CD4-positive, alpha-beta T cell treated with Interleukin-17A for 1 hour (primary cell): Measurements from ENCODE around the gene OPCML.

Experiments used
- DNase-seq: peaks from one replicate; pipeline ENCODE4 v3.0.0-alpha.2; 2020

OPCML gene

DNA sequence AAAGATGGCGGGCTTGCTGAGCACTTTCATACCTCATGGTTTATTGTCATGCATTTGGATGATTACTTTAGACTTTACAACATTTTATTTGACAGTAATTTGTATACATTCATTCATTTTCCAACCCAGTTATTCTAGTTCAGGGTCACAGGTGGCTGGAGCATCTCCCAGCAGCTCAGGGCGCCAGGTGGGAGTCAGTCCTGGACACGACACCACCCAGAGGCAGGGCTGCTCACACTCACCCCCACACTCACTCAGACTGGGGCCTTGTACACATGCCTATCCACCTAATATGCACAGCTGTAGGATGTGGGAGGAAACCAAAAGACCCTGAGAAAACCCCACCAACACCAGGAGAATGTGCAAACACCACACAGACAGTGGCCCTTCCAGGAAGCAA, 123.9 kb downstream of the OPCML start:
- no peak for DNase-seq

DNA sequence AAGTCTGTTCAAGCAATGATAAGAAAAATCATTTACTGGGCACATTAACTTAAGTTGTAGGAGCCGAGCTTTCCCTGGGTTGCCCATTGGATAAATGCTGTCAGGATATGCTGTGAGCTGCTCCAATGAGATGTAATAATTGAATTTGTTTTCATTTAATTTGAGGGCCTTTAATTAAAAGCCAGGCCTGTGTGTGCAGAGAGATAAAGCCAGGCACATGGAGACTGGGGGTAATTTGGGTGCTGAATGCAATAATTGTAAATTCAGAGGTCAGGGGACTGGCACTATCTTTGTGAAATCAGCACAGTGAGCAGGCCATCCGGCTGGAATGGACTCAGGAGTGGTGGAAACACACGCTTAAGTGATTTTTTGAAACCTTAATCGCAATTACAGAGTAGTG, 125.8 kb downstream of the OPCML start:
- no peak for DNase-seq

DNA sequence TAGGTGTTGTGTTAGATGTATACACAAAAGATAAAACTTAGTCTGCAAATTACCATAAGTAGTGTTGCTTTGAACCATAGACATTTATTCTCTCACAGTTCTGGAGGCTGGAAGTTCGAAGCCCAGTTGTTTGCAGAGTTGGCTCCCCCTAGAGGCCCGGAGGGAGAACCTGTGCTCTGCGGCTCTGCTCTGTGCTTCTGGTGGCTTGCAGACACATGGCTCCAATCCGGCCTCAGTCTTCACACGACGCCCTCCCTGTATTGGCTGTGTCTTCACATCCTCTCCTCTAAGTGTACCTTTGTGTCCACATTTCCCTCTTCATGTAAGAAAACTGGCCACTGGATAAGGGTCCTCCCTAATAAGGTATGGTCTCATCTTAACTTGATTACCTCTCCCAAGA, 128.4 kb downstream of the OPCML start:
- no peak for DNase-seq

DNA sequence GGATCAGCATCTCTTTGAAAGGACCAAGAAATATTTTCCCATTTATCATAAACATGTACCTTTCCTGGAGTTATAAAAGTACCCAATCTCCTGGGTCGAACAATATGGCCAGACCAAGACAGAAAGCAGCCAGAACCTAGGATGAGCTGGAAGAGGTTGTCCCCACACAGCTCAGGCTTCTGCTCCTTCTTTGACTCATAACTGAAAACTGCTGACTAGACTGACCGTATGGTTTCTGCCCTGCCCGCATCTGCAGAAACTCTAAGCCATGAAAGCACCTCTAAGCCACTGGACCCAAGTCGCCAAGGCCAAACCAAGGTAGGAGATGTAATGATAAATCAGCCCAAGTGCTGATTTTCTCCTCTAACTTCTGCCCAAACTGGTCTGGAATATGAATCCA, 129.8 kb downstream of the OPCML start:
- no peak for DNase-seq

DNA sequence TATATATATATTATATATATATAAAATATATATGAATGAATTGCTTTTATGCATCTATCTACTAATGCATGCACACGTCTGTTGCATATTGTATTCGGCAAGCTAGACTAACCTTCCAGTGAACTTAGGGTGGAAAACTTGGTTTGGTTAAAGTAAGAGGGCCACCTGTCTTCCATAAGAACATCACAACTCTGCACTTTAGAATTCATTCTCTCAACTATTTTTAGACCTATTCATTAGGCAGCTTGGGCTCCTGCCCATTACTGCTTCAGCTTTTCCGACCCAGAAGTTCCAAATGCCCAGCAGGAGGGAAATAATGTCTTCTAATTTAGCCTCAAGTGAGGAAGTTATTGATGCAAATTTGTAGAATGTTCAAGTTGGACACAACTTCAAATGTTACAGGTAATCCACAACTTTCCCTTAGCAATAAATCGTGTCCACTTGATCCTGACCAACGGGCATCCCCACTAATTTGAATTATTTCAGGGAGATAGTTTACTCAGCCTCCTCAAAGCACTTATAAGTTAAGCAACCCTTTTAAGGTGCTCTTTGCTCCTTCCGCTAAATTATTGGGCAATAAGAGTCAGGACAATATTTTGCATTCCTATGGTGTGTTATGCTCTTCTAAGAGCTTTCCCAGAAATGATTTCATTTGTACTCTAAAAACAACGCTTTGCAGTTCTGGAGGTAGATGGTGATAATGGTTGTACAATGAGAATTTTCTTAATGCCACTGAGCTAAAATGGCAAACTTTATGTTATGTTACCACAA, 132.3 kb downstream of the OPCML start:
- no peak for DNase-seq

DNA sequence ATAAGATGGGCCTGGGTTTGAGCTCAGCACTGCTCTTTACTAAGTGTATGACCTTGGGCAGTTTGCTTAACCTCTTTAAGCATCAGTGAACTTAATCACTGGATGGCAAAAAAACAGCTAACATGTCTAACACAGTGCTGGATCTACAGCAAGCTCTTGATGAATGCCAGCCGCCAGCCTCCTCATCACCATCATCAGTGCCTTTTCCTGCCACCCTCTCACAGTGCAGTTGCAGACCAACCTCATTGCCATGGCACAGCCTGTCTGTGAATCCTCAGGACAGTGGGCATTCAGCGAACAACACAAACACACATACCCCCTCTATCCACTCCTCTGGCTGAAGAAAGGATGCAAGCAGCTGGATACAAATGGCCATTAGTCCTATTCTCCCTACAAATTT, 133.0 kb downstream of the OPCML start:
- no peak for DNase-seq

DNA sequence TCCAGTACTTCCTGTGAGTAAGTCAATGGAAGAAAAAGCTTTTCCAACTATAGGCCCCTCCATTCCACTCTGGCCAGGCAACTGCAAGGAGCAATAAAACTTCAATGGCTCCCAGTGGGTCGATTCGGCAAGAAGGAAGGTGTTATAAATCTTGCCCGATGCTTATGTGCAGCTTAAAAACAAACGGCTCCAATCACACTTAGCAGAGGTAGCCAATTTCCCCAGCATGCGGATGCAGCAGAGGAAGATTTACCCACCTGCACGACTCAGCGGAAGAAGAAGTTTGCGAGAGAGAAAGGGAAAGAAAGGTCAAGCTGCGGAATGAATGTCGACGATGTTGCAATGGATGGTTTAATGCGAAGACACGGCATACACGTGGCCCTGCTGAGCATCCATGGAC, 141.5 kb downstream of the OPCML start:
- DNase-seq: no peak

DNA sequence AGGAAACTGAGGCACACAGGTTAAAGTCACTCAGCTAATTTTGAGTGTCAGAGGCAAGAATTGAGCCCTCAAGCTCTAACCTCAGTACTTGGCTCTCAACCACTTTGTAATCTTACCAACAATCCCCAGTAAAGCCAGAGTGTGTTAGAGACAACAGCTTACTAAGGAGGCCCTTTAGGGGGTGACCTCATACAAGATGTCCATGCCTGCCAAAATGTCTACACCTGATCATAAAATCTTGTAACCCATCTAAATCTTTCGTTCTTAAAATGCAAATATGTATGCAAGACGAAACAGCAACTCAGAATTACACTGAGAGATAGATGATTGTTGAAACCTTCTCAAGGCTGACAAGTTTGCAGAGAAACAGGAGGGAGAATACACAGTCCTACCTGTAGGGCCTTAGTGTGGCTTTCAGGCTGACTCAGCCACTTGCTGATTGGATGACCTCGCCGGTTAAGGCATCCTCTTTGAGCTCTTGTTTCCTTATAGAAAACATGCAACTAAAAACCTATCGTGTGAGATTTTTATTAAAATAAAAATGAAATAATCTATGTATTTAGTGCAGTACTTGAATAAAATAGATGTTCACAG, 143.2 kb downstream of the OPCML start:
- DNase-seq: no peak

DNA sequence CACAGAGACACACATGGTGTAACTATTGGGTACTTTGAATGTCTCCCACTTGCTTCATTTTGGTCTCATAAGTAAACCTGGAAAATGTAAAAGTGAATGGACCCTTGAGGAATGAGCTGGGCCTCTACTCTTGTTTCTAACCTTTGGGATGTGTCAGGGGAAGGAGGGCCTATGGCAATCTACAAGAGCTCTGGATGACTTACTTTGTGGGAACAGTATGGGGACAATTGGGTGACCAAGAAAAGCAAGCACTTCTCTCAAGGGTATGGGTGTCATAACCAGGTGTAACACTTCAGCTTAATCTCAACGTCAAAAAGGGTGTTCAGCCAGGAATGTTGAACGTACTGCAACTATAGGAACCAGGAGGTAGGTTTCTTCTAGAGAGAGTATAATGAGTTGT, 144.0 kb downstream of the OPCML start:
- no peak for DNase-seq

DNA sequence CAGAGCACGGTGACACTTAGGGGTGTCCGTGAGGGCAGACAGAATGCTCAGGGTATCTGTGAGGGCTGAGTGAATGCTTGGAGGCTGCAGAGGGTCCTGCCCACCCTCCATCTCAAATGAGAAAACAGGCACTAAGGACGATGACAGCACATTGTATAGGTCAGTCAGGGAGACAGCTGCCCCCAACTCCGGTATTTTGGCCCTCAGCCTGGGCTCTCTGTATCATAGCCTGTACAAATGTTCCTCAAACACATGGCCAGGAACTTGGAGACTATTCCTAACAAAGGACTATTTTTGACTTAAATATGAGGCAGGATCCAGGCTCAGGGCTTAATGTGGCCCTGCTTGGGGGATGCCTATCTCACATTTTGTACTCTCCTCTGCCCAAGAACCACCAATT, 145.4 kb downstream of the OPCML start:
- DNase-seq: no peak

DNA sequence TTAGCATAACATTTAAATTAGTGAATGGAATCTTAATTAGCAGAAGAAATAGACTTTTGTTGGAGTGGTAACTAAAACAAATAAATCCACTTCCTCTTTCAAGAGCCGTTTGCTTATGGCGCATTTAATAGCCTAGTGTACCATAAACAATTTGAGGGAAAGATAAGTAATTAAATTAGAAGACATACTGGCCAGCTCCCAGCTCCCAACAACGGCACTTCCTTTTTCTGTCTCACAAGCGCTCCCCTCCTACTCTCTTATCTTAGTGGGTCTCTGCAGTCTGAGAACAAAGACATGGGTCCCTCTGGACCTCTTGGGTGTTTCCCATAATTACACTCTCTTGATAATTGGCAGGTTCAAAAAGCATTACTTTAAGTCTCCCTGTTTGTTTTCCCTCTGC, 146.0 kb downstream of the OPCML start:
- DNase-seq: no peak

DNA sequence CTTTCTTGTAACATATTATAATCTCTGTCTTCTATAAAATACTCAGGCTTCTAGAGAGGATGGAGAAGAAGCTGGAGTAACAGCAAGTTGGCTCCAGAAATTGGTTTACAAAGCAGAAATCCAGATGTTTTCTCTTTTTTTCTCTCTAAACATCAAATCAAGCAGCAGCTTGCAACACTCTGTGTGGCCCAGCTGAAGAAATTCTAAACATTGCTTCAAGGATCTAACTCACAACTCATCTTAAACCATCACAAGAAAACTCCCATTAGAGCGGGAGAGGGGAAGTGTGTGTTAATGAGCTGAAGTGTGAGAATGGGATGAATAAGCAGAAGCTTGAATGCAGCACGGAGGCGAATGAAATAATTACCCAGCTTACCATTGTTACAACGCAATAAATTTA, 146.5 kb downstream of the OPCML start:
- no peak for DNase-seq

DNA sequence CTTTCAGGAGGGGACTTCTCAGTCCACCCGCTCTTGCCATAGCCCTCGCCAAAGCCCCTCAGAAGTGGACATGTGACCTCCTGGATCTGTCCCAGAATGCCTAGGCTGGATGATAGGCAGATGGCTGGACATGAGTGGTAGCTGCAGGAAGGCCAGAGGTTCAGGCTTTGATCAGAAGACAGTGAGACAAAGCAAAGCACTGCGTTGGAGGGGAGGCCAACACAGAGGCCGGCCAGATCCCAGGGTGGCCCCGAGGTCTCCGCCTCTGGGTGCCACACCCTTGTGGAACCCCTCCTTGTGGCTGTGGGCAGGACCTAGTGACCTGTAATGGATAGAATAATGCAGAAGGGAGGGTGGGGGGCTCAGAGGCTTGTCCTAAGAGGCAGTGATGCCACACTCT, 147.6 kb downstream of the OPCML start:
- no peak for DNase-seq

DNA sequence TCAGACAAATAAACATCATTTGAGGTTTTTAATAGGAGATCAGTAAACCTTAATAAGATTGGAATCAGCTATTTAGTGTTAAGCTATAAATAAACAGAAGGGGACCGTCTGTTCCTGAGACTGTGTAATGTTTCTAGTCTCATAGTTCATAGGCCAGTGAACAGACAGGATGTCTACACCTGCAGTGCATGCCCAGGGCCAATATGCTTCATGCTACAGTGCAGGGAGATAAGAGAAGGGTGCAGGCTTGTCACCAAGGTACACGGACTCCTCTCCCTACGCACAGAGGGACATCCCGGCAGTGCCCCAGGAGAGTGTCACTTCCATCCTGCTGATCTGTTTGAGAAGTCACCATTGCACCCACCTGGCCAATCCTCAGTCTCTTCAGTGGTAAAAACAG, 148.6 kb downstream of the OPCML start:
- no peak for DNase-seq

DNA sequence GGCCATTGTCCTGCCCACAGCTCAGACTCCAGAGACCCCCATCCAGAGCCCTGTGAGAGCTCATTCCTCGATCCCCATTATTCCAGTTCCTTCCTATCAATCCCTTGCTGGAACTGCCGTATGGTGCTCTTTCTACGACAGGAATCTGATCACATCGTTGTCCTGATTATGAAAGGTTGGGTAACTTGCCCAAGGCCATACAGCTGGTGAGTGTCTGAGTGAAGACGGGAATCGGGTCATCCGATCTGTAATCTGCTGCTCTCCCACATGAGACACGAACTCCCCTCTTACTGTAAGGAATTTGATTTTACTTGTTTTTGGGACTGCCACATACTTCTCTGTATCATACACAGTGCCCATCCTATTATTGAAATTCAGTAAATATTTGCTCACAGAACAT, 149.1 kb downstream of the OPCML start:
- no peak for DNase-seq

DNA sequence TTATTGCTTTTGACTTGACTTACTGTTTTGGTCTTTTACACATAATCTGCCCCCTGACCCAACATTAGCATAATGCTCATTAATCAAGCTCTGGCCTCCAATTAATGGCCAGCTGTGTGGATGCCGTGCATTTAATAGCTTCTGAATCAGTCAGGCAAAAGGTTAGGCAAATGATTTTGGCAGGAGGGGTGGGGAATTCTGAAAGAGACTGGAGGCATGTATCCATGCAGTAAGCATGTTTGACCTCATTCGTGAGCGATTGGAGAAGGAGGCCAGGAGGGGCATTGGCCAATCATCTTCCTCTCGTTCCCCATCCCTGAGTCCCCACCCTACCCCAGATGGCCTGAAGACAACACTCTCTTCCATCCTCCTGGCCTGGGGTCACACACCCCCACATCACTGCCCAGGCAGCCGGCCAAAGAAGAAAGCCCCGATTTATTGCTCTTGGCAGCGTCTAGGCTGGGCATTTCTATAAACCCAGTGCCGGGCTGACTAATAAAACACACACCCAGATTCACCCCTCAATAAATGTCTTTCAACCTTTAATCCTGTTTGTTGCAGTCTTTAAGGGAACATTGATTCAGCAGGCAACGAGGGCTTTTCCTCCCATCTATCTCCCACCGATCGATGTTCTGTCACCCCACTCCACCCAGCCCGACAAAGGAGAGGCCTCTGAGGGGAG, 150.0 kb downstream of the OPCML start:
- no peak for DNase-seq

DNA sequence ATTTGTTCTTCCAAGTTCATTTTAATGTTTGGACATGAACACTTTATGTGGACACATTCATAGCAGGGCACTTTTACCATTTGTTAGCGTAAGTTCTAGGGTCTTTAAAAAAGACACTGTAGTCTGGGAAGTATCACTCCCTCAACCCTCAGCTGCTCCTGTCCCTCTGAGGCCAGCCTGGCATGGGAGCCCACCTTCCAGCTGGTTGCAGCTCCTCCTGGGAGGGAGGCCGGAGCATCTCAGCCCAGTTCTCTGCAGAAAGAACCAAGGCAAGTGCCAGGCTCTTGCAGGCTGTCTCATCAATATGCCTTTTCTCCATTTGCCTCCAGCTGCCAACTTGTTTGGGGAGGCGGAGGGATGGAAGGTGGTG, 150.6 kb downstream of the OPCML start:
- DNase-seq: no peak

DNA sequence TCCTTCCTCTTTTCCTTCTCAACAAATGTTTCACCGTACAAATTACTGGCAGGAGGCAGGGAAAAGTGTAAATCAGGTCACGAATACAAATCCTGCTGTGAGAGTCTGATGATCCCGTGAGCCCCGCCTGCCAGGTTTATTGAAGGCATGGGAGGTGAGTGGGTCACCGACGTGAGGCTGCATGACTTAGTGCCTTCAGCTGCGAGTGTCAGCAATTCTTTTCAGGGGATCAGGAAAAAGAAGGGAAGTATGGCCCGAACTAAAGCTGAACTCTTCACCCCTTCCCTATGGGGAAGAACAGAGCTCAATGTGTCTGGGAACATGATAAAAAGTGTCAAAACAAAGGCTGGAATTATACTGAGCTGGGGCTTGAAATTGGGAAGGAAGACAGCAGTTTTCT, 166.2 kb downstream of the OPCML start:
- no peak for DNase-seq

DNA sequence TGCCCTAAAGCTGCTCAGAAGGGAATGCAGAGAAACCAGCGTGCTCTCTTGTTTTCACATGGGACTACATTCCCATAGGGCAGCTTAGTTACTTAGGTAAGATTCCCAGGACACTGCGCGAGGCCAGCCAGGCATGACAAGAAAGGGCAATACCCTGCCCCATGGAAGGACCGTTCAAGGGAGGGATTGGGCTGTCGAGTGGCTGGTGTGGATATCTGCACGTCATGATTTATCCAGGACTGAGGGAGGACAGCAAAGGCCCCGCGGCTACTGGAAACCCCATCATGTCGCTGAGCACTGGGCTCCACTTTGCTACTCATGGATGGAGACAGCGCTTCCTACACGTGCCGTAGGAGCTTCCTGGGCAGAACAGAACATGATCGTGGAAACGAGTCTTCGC, 169.4 kb downstream of the OPCML start:
- no peak for DNase-seq

DNA sequence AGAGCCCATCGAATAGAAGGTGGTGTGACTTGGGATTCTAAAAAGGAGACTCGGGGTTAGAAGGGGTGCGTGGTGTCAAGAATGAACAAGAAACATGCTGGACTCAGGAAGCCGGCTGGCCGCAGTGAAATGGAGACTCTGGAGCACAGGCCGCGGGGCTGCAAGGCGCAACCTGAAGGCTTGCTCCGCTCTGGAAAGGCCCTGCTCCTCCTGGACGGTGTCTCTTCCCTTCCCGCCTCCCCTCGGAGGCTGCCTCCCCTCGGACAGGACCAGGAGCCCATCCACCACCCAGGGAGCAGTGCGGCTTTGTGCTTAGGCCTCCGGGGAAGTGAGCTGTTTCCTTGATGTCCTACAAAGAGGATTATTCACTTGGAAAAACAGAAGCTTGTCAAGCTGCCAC, 170.1 kb downstream of the OPCML start:
- no peak for DNase-seq

DNA sequence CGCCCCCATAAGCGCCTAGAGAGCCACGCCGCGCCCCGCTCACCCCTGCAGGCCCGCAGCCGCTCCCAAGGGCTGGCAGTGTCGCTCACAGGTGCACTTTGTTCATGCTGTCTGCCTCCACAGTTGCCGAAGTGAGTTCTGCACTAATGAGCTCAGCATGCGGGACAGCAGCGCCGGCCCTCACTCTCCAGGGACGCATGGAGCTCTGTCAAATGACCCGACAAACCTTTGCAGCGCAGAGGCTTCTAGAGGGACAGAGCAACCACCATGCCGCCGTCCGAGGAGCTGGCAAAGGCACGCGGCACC, 170.7 kb downstream of the OPCML start:
- DNase-seq: no peak

DNA sequence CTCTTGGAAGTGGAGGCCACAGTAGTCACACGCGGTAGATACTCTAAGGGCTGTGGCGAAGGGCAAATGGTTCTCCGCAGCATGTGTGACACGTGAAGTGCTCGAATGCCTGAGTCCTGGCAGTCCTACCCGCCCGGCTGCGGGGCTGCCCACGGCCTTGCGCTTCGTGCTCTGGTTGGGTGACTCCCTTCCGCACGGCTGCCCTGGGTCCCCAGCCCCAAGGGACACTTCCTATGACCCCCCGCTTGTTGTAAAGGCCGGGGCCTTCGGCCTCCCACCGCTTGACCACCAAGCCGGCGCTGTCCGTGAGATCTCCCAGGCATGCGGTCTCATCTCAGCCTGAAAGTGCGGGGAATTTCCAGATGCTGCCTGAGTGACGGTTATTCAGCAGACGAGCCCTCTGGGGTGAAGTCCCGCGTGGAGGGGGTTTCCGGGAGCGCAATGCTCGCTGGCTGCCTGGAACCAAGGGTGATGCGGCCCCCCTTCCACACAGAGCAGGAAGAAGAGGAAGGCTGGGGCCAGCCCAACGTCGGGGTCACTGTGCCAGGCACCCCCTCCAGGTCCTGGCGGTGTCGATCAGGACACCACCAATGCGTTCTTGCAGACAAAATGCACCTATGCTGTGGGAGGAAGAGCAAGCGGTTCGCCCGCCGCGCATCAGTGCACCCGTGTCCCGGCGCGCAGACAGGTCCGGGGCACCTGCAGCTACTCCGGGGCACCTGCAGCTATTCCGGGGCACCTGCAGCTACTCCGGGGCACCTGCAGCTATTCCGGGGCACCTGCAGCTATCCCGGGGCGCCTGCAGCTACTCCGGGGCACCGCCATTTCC, 171.2 kb downstream of the OPCML start:
- DNase-seq: no peak

DNA sequence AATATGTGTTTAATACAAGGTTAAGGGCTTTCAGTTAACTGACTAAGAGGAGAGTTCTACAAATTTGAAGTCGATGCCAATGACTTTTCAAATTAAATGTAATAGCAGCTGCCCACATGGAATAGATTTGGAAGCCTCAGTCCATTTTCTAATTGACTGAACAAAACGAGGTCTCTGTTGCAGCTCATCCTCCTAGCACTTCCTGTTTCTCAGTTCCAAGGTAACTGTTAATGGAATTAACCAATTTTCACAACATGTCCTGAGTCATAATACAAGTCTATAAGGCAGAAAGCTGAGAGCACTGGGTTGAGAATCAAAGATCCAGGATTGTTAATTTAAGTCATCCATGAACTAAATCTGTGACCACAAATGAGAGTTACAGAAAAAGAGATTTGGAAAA, 177.2 kb downstream of the OPCML start:
- no peak for DNase-seq

DNA sequence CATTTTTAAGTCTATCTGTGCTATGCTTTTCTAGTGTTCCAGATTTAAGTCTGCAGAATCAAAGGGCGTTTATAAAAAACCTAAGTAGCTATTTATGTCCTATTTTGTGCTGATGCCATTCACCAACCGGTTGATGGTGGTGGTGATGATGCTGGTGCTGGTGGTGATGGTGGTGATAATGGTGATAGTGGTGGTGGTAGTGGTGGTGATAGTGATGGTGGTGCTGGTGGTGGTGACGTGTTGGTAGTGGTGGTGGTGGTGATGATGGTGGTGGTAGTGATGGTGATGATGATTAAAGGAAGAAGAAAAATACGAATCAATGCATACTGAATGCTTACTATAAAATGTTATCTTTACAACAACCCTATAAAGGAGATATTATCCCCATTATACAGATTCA, 178.2 kb downstream of the OPCML start:
- DNase-seq: no peak
